Neural progenitor cell (in vitro differentiated cells): Measurements from ENCODE around the gene CMTM8.

Source experiments
- CTCF ChIP-seq: fragments of 200-600 bp; sonication (generic); IDR thresholded peaks from 2 replicates; pipeline ENCODE4 v1.5.1; 2017; ENCODE audit warnings: antibody characterized with exemption, mild to moderate bottlenecking
- EZH2phosphoT487 ChIP-seq: fragments of 200-600 bp; sonication (generic); IDR thresholded peaks from 2 replicates; pipeline ENCODE4 v1.6.1; 2017; ENCODE audit warnings: antibody characterized with exemption

GRCh38 chr3:32224016-32224516 is 14.4 kb upstream of the CMTM8 start:
- TF ChIP-seq CTCF (no peak), EZH2phosphoT487 (no peak)
